ENCODE measurements around the gene CRISP3.

DNA sequence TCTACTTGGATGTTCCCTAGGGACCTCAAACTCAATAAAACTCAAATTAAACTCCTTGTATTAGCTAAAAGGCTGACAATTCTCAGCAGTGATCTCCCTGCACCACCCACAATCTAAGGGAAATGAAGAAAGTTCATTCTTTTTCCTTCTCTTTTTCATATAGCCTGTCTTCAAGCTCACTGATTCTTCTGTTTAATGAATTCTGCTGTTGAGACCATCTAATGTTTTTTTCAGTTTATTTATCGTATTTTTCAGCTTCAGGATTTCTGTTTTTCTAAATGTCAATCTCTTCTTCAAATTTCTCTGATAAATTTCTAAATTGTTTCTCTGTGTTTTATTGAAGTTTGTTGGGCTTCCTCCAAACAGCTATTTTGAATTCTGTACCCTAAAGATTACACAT lies 50.7 kb downstream of the CRISP3 start:
- TF ChIP-seq MAX (IDR thresholded peaks at IDR 0.05; ENCODE audit: low read depth, low read length): no peak
- no peak for TF ChIP-seq MXI1 (IDR thresholded peaks at IDR 0.05; ENCODE audit: low read depth, low read length)
- no peak for TF ChIP-seq CTCF (IDR thresholded peaks at IDR 0.05 in 2 of 3, conservative IDR thresholded peaks at IDR 0.05 in 1 of 3; ENCODE audit: control insufficient read depth in 2 of 3, extremely low read depth in 1 of 3, insufficient read depth in 1 of 3, low read depth in 3 of 3, low read length in 3 of 3)
- no peak for TF ChIP-seq CEBPB (IDR thresholded peaks at IDR 0.05; ENCODE audit: borderline replicate concordance in 1 of 2, low read depth in 2 of 2, low read length in 2 of 2)
- TF ChIP-seq POLR2A (IDR thresholded peaks at IDR 0.05; ENCODE audit: low read depth, low read length): no peak
- no peak for TF ChIP-seq ESRRA (IDR thresholded peaks at IDR 0.05; ENCODE audit: low read length)
- TF ChIP-seq TAF1 (IDR thresholded peaks at IDR 0.05; ENCODE audit: borderline replicate concordance, low read depth, low read length): no peak
- TF ChIP-seq EP300 (IDR thresholded peaks at IDR 0.05; ENCODE audit: borderline replicate concordance in 1 of 2, control insufficient read depth in 1 of 2, low read depth in 2 of 2, low read length in 2 of 2): no peak
- TF ChIP-seq ZSCAN29 (IDR thresholded peaks at IDR 0.05): no peak
